GM04503 (cell line): Measurements from ENCODE around the gene RSPH9.

Experiments
- DNase-seq: peaks from one replicate; pipeline ENCODE4 v3.0.0-alpha.2; 2012; ENCODE audit warnings: low read depth

RSPH9 gene

GRCh38 chr6:43668151-43669028 is 23.6 kb downstream of the RSPH9 start:
- no peak for DNase-seq

- no peak for DNase-seq
Measured at GRCh38 chr6:43669050-43669921, 24.4 kb downstream of the RSPH9 start.

- no peak for DNase-seq
Measured at GRCh38 chr6:43669922-43670622, 25.2 kb downstream of the RSPH9 start.

GRCh38 chr6:43670623-43670986 is 25.8 kb downstream of the RSPH9 start:
- no peak for DNase-seq

DNA sequence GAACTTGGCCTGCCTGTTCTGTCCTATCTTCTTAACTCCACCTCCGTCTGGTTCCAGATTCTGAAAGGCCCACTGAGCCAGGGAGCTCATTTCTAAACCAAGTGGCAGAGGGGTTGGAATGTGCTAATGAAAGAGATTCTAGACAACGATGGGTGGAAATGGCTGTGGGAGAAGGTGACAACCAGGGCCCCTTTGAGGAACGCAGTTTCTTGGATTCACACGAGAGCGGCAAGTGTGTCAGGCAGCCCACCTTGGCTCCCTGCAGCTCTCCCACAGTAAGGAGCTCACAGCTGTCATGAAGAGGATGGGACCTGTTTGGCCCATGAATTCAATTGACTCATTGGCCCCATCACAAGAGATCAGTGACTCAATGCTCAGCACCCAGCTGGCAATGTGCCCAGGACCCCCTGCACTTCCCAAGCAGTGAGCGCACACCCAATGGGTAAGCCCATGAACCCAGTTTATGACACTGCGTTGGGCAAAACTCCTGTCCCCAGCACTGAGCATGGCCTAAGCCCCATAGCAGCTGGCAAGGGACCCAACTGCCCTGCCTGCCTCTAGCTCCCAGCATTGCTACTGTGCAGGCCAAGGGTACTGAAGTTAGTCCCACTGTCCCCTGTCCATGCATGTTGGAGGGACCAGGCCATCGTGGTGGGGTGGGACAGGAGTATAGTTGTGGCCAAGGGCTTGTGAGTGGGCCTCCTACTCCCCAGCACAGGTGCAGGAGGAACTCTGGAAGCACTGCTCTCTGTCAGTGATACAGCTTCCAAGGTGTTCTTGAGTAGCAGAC is 26.4 kb downstream of the RSPH9 start:
- DNase-seq: no peak

- DNase-seq: no peak
Measured at GRCh38 chr6:43671801-43672690, 27.2 kb downstream of the RSPH9 start.

- DNase-seq: no peak
Measured at GRCh38 chr6:43673444-43674084, 28.7 kb downstream of the RSPH9 start.

- no peak for DNase-seq
Measured at GRCh38 chr6:43674291-43674690, 29.5 kb downstream of the RSPH9 start.

GRCh38 chr6:43674921-43675320 is 30.1 kb downstream of the RSPH9 start:
- DNase-seq: no peak

DNA sequence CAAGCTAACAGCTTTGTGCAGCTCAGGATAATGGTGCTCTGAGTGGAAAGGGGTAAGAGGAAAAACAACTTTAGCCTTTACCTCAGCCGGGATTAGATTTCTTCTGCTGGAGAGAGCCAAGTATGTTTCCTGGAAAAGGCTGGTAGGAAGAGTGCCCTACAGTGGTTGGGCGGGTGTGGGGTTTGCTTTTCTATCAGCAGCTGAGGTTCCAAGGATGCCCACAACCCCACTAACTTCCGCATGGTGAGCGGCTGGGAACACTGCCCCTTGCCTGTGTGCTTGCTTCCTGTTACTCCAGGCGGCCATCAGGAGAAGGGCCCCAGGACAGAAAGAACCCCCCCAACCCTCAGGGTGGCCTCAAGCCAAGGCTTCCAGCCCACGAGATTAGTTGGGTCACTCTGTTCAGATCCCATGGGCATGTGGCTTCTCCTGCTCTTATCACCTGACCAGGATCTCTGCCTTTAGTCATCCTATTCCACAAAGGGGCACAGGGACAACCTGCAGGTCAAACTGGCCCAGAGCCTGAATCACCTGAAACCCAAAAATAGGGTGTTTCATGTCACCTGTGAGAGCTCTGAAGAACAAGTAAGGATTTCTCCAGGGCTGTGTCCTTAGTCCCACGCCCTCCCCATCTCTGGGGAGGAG is 32.2 kb downstream of the RSPH9 start:
- no peak for DNase-seq

- no peak for DNase-seq
Measured at GRCh38 chr6:43677759-43678158, 32.9 kb downstream of the RSPH9 start.

- DNase-seq: no peak
Measured at GRCh38 chr6:43678341-43678740, 33.5 kb downstream of the RSPH9 start.

- no peak for DNase-seq
Measured at GRCh38 chr6:43679057-43679456, 34.2 kb downstream of the RSPH9 start.

DNA sequence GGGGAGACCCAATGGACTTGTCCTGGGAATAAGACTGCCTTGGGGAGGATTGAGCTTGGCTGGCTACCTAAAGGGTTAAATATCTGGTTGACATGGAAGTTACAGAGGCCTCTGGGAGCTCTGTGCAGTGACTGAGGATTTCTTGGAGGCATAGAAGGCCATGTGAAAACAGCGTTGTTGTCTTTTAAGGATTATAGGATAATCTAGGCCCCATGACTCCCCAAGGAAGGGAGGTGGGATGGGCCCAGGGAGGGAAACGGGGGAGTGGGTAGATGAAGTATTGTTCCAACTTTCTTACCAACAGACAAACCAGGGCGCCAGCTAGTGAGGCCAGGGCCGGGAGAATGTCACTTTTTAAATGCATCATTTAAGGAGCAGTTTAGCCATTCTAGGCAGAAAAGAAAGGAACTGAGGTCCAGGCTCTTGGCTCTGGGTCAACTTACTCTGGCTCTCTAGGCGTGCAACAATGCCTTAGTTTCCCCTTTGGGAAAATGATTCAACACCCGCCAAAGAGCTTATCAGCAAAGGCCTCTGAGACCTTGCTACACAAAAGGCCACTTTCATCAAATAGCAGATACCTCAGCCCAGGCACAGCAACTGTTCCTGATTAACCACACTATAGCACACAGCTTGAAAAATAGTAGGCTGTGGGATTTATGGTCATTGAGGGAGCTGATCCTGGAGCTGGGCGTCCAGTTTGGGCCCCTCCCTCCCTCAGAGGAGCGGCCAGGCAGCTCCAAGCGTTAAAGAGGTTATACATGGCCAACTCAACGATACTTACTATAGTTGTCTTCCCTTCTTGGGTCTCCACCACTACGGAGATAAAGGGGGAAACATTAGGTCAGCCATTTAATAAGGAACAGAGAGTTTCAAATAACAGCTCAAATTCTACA is 35.7 kb downstream of the RSPH9 start:
- no peak for DNase-seq

DNA sequence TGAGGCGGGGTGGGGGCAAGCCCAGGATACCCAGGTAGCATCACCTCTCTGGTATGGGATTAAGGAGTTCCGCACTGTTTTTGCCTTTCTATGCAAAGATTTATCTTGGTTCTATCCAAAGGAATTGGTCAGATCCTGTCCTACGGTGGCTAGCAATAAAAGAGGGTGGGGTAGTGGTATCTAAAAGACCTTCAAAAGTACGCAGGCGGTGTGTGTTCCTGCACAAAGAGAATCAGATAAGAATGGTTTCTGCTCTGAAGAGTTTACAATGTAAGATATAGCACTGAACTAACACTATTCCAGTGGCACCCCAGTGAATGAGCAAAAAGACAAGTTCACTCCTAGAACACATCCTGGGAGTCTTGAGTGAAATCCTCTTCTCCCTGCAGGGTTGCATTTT is 36.5 kb downstream of the RSPH9 start:
- DNase-seq: no peak

DNA sequence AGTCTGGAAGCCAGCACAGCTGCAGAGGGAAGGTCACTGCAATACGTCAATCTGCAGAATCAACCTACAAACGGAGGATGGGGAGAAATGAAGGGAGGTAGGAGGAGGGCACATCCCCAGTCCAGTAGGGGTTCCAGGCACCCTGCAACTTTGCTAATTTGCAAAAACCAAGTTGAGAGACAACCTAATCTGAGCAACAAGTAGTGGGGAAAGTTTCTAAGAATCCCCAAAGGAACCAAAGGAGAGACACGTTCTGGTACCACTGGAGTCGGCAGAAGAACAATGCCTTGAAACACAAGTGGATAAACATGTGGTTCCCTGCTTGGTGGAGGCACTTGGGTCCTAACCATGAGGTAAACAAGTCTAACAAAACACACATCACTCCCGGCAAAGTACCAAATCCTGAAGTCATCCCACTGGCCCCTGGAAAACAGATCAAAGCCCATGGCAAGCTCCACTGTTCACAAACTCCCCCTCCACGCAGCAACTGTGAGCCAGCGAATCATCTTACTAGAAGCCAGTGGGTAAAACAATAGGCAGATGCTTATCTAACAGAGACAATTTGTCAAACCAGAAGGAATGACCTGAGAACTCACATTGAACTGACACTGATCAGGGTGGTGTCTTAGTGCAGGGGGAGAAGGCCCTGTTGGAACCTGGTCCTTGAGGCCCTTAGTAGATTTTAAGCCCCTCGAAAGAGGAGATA is 38.0 kb downstream of the RSPH9 start:
- no peak for DNase-seq

GRCh38 chr6:43683708-43684455 is 39.0 kb downstream of the RSPH9 start:
- no peak for DNase-seq
